ENCODE measurements around the gene SUFU.
"Not testable (repeated sequence)": the region's sequence is repeated elsewhere in the genome, so short reads cannot be mapped to it uniquely, and the experiment has no call there.

The SUFU gene

GRCh38 chr10:102654969-102655368 is 151.2 kb downstream of the SUFU start:
- DNase-seq, result no peak

- DNase-seq, result no peak
Observed at GRCh38 chr10:102656026-102656425, 152.3 kb downstream of the SUFU start.

- DNase-seq, result no peak
Observed at GRCh38 chr10:102656791-102657371, 153.1 kb downstream of the SUFU start.

- DNase-seq, result no peak
Observed at GRCh38 chr10:102657451-102657850, 153.7 kb downstream of the SUFU start.

- no peak for DNase-seq
Observed at GRCh38 chr10:102657984-102658724, 154.4 kb downstream of the SUFU start.

GRCh38 chr10:102658802-102659201 is 155.0 kb downstream of the SUFU start:
- DNase-seq, result no peak

GRCh38 chr10:102660888-102661657 is 157.3 kb downstream of the SUFU start:
- DNase-seq, result no peak

- DNase-seq, result no peak
Observed at GRCh38 chr10:102661658-102662028, 157.9 kb downstream of the SUFU start.

- no peak for DNase-seq
Observed at GRCh38 chr10:102665904-102666509, 162.2 kb downstream of the SUFU start.

GRCh38 chr10:102667411-102667810 is 163.6 kb downstream of the SUFU start:
- DNase-seq, result not testable (repeated sequence)

GRCh38 chr10:102668326-102669107 is 164.7 kb downstream of the SUFU start:
- no peak for DNase-seq

GRCh38 chr10:102669206-102670064 is 165.7 kb downstream of the SUFU start:
- no peak for DNase-seq

- DNase-seq, result no peak
Observed at GRCh38 chr10:102670065-102670670, 166.4 kb downstream of the SUFU start.

GRCh38 chr10:102670871-102671434 is 167.2 kb downstream of the SUFU start:
- DNase-seq, result no peak

GRCh38 chr10:102673236-102673818 is 169.6 kb downstream of the SUFU start:
- no peak for DNase-seq

- DNase-seq, result no peak
Observed at GRCh38 chr10:102673819-102674511, 170.2 kb downstream of the SUFU start.

- DNase-seq, result no peak
Observed at GRCh38 chr10:102674566-102674965, 170.8 kb downstream of the SUFU start.

GRCh38 chr10:102675011-102675665 is 171.4 kb downstream of the SUFU start:
- no peak for DNase-seq

All from NCI-H774 (cell line).